GM12892 (cell line): ENCODE results near the gene SRGN.
"Not testable (repeated sequence)": the region's sequence is repeated elsewhere in the genome, so short reads cannot be mapped to it uniquely, and the experiment has no call there.

Experiments
- POLR2A ChIP-seq: IDR thresholded peaks from 2 replicates; pipeline ENCODE4 v1.6.1; 2011; ENCODE audit warnings: low read depth, low read length, control low read depth
- POLR2AphosphoS5 ChIP-seq: IDR thresholded peaks from 2 replicates; pipeline ENCODE4 v1.6.1; 2011; ENCODE audit warnings: low read depth, low read length, control low read depth

DNA sequence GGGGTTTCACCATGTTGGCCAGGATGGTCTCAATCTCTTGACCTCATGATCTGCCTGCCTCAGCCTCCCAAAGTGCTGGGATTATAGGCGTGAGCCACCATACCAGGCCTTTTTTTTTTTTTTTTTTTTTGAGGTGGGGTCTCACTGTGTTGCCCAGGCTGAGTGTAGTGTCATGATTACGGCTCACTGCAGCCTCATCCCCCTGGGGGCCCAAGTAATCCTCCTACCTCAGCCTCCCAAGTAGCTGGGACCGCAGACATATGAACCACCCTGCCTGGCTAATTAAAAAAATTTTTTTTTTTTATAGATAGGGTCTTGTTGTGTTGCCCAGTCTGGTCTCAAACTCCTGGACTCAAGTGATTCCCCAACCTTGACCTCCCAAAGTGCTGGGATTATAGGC lies 54.2 kb downstream of the SRGN start:
- not testable (repeated sequence) for TF ChIP-seq POLR2A, POLR2AphosphoS5
